ENCODE measurements around the gene UBE3C.

UBE3C gene

DNA sequence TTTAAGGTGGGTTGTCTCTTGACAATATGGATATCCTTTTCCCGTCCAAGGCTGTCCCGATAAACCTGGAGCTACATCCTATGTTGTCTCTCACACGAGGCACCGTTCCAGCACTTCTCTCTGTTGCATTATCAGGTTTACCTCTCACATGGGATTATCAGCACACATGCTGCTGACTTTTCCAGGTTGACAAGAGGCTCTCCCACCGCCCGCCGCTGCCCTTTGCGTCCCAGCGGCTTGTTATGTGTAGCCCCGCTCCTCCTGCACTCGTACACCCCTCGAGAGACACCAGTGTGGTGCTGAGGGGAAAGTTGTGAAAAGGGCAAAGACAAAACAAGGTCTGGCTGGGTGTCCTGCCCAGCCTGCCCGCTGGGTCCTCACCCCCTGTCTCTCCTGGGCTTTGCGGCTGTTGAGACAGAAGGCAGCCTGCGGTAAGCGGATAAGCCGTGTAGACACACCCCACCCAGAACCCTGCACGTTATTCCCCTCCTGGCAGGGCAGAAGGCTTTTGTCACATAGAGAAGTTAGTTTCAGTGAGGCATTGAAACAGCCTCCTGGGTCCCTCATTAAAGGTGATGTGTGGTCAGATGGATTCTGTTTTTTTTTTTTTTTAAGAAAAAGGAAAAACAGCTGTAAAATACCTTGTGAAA lies 38.7 kb downstream of the UBE3C start:
- DNase-seq (ENCODE audit: low spot score), result no peak

DNA sequence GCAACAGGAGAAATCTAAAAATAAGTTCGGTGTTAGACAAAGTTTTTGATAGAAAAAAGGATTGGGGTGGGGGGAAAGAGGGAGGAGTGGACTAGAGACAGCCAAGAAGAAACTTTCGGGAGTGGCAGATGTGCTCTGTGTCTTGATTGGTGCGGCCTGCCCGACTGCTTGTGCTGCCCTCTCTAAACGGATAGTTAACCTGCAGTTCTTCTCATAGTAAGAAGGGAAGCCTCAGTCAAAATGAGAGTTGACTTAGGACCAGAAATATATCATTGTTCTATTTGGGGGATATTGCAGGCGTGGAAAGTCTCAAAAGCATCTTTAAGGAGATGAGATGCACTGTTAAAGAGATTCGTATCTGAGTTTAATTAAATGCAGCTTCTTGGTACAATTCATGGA lies 39.3 kb downstream of the UBE3C start:
- DNase-seq (ENCODE audit: low spot score), result no peak

GRCh38 chr7:157183832-157184231 lies 45.1 kb downstream of the UBE3C start:
- no peak for DNase-seq (ENCODE audit: low spot score)

GRCh38 chr7:157188091-157188665 lies 49.5 kb downstream of the UBE3C start:
- no peak for DNase-seq (ENCODE audit: low spot score)

- DNase-seq (ENCODE audit: low spot score), result no peak
Observed at GRCh38 chr7:157189405-157189804, 50.7 kb downstream of the UBE3C start.

DNA sequence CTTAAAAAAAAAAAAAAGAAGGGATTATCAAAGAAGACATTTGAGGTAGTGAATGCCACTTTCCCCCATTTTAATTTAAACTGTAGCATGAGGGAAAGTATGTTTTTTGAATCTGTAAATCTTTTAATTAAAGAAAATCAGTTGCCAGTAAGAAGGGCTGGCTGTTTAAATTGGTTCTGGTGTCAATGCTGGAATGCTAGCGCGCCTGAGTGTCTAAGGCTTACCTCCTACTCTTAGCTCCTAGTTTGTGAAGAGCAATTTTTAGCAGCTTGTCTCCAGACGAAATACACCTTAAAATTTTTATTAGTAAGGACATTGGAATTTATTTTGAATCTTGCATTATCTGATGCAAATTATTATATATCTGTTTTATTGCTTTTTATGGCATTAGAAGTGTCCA lies 54.1 kb downstream of the UBE3C start:
- no peak for DNase-seq (ENCODE audit: low spot score)

DNA sequence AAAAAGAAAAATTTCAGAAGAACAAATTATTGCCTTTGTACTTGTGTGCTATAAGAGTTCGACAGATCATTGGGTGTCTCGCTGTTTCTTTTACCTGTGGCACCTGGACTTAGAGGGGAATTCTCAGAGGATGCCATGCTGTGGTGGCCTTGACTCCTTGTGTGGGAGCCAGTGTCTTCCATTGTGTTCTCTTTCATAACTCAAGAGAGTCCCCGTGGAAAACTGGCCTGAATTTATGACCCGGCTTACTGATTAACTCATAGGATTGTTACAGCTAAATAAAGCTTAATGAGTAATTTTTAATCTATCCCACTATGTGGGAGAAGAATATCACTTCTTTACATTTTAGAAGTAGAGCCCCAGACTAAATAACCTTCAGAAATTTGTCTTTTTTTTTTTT lies 54.5 kb downstream of the UBE3C start:
- DNase-seq (ENCODE audit: low spot score), result no peak

GRCh38 chr7:157194948-157195347 lies 56.2 kb downstream of the UBE3C start:
- DNase-seq (ENCODE audit: low spot score), result no peak

DNA sequence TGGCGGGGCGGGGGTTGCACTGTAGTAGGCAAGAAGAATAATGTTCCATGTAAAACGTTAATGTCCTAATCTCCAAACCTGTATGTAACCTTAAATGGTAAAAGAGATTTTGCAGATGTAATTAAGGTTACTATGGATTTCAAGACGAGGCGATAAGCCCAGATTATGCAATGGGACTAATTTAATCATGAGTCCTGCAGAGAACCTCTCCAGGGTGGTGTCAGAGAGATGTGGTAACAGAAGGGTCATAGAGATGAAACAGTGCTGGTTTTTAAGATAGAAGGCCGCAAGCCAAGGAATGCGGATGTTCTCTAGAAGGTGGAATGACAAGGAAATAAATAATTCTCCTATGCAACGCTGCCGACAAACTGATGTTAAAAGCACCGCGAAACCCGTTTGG lies 57.1 kb downstream of the UBE3C start:
- DNase-seq (ENCODE audit: low spot score), result no peak

GRCh38 chr7:157204134-157204533 lies 65.4 kb downstream of the UBE3C start:
- DNase-seq (ENCODE audit: low spot score), result no peak

- no peak for DNase-seq (ENCODE audit: low spot score)
Observed at GRCh38 chr7:157205438-157205837, 66.7 kb downstream of the UBE3C start.

DNA sequence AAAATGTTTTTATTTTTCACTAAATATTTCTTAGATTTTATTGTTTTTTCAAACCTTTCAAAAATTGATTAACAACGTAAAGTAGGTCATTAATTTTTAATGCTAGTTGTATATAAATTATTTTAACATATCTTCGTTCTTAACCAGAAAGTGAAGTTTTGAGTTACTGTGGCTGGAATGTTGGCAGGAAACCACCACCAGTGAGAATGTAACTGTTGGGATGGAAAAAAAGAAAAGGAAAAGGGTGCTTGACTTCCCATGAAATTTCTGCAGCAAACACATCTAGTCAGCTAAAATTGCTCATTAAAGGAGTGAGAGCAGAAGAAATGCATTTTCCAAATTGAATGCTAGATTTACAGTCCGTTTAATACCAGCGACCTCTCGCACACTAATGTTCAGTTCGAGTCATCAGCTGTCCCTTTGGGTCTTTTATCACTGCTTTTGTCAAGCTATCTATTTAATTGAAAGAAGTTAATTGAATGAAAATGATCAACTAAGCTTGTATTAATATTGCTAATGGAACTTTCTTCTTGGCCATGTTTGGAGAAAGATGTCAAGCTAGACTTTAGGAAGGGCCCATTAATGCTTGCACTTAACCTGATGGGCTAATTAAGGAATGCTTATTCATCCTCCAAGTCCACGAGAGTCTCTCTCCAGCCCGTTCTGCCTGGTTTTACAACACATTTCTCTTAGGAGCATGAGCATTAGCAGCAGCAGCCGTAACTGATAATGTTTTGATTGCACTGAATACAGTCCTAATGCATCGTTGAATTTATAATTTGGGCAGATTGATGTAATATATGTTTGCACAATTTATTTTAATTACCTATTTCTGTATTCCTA lies 70.1 kb downstream of the UBE3C start:
- DNase-seq (ENCODE audit: low spot score), result no peak

DNA sequence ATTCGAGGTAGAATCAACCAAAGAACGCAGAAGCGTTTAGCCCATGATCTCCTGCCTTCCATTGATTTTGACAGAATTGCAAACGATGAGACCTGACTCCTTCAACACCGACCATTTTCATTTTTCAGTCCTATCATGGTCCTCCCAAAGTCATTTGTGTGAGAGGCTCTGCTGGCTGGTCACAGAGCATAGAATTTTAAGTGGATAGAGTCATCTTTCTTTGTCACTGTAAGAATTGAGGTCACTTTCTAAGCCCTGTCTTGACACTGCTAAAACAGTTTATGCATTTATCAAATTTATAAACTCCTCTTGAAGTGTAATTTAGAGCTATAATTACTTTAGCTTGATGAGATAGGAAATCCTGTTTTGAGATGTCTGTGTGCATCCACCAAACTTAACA lies 72.0 kb downstream of the UBE3C start:
- no peak for DNase-seq (ENCODE audit: low spot score)

- DNase-seq (ENCODE audit: low spot score), result no peak
Observed at GRCh38 chr7:157211690-157212089, 73.0 kb downstream of the UBE3C start.

DNA sequence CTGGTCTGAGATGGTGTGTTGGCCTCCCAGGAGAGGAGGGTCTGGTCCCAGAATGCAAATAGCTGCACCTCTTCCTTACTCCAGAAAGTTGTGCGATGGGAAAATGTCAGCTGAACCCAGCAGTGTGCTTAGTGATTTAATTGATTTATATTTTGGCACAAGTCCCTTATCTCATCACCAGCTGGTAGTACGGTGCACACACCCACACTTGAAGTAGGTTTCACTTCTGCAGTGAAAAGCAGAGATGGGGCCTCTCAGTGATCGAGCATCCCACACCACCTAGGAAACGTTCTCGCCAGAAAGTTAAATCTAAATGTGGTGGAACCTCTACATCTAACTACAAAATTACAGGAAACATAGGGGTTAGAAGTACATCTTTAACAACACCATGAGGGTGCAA lies 80.4 kb downstream of the UBE3C start:
- DNase-seq (ENCODE audit: low spot score), result no peak

- DNase-seq (ENCODE audit: low spot score), result no peak
Observed at GRCh38 chr7:157220916-157221569, 82.3 kb downstream of the UBE3C start.

DNA sequence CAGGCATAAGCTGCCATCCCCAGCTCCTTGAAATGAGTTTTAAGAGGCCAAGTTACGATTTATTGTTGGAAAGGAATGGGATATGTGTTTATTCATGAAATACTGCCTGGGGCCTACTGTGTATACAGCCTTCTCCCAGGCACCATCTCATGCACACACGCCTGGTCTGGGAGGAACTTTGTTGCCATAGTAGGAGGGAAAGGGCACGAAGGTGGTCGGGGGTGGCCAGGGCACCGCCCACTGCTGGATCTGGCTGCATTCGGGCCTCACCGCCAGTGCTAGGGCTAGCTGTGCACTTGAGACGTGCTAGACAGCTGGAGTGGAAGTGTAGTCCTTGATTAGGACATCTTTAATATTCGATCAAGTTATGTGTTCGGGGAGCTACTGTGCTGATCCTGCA lies 84.0 kb downstream of the UBE3C start:
- DNase-seq (ENCODE audit: low spot score), result no peak

DNA sequence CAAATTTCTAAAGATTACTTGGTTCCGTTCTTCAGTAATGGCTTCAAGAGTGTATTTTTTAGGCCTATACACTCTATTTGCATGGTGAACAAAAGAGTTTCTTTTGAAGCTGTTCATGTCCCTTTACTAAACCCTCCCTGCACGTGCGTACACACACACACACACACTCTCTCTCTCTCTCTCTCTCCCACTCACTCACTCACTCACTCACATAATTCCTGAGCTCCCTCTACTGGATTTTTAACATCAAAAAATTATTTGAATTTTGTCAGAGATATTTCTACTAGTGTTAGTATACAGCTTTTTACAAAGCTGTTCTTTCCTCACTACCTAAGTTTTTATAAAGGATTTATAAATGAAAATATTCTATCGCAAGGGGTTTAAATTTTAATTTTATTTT lies 85.9 kb downstream of the UBE3C start:
- no peak for DNase-seq (ENCODE audit: low spot score)

GRCh38 chr7:157228864-157229422 lies 90.2 kb downstream of the UBE3C start:
- peak; percentile 13 for DNase-seq (ENCODE audit: low spot score)

- DNase-seq (ENCODE audit: low spot score), result no peak
Observed at GRCh38 chr7:157233677-157234076, 95.0 kb downstream of the UBE3C start.

DNA sequence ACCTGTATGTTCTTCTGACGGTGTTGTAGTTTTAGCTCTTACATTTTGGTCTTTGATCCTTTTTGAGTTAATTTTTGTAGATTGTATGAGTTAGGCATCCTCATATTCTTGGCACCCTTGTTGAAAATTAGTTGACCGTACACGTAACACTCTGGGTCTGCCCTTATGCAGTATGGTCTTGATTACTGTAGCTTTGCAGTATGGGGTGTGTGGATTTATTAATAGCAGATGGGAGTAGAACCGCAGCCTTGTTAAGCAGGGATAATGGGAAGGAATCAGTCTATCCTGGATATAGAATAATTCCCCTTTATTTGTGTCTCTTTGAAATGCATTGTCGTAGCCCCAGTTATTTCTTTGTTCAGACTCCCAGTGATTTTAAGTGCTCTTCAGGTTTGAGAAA lies 95.5 kb downstream of the UBE3C start:
- no peak for DNase-seq (ENCODE audit: low spot score)

All from CD4-positive, alpha-beta T cell treated with Interleukin-6 at 100 ng/mL for 8 hours (primary cell).